Trophoblast cell (in vitro differentiated cells and primary cell): ENCODE results near the gene CANX.

Experiments
- DNase-seq, 2 donors: peaks; one replicate each; pipeline ENCODE4 v3.0.0-alpha.2; 2016
- H2AFZ ChIP-seq: 2 replicates; pipeline ENCODE4 v1.6.1; 2013; ENCODE audit warnings: low read length, moderate library complexity, mild to moderate bottlenecking; ENCODE audit not compliant: insufficient read depth, poor library complexity
- H2AK5ac ChIP-seq: 2 replicates; pipeline ENCODE4 v1.6.1; 2013; ENCODE audit warnings: mild to moderate bottlenecking, low read length
- H2BK120ac ChIP-seq: 2 replicates; pipeline ENCODE4 v1.6.1; 2013; ENCODE audit warnings: low read length, mild to moderate bottlenecking, moderate library complexity; ENCODE audit not compliant: insufficient read depth, poor library complexity
- H2BK12ac ChIP-seq: 2 replicates; pipeline ENCODE4 v1.6.1; 2013; ENCODE audit warnings: mild to moderate bottlenecking, low read length, moderate library complexity
- H2BK5ac ChIP-seq: 2 replicates; pipeline ENCODE4 v1.6.1; 2013; ENCODE audit warnings: low read length, low read depth, moderate library complexity, mild to moderate bottlenecking; ENCODE audit not compliant: poor library complexity
- H3K14ac ChIP-seq: 2 replicates; pipeline ENCODE4 v1.6.1; 2013; ENCODE audit warnings: mild to moderate bottlenecking, low read length
- H3K18ac ChIP-seq: 2 replicates; pipeline ENCODE4 v1.6.1; 2013; ENCODE audit warnings: mild to moderate bottlenecking, low read length
- H3K23ac ChIP-seq: 2 replicates; pipeline ENCODE4 v1.6.1; 2013; ENCODE audit warnings: low read length
- H3K27ac ChIP-seq: 2 replicates; pipeline ENCODE4 v1.5.1; 2013; ENCODE audit warnings: low read depth, mild to moderate bottlenecking, inconsistent platforms, low read length, moderate library complexity
- H3K27me3 ChIP-seq: 2 replicates; pipeline ENCODE4 v1.6.1; 2013; ENCODE audit warnings: inconsistent platforms, mild to moderate bottlenecking, low read length, moderate library complexity; ENCODE audit not compliant: insufficient read depth
- H3K36me3 ChIP-seq, 2 experiments: 1 replicate in 1 of 2; 2 replicates in 1 of 2; pipeline ENCODE4 v1.6.1; 2013; ENCODE audit warnings: low read length in 2 of 2, mild to moderate bottlenecking in 2 of 2, moderate library complexity in 1 of 2; ENCODE audit not compliant: insufficient read depth in 2 of 2, control insufficient read depth in 1 of 2
- H3K4ac ChIP-seq: 2 replicates; pipeline ENCODE4 v1.6.1; 2013; ENCODE audit warnings: low read depth, mild to moderate bottlenecking, low read length, moderate library complexity
- H3K4me1 ChIP-seq, 2 experiments: 1 replicate in 1 of 2; 2 replicates in 1 of 2; pipeline ENCODE4 v1.6.1; 2013; ENCODE audit warnings: low read length in 2 of 2, mild to moderate bottlenecking in 2 of 2, moderate library complexity in 1 of 2; ENCODE audit not compliant: insufficient read depth in 2 of 2, control insufficient read depth in 1 of 2
- H3K4me2 ChIP-seq: 2 replicates; pipeline ENCODE4 v1.6.1; 2013; ENCODE audit warnings: inconsistent platforms, mild to moderate bottlenecking, low read length, moderate library complexity
- H3K4me3 ChIP-seq: 2 replicates; pipeline ENCODE4 v1.5.1; 2013; ENCODE audit warnings: mild to moderate bottlenecking, low read depth, low read length, inconsistent platforms
- H3K79me1 ChIP-seq: one replicate; pipeline ENCODE4 v1.6.1; 2013; ENCODE audit warnings: low read length
- H3K79me2 ChIP-seq: 2 replicates; pipeline ENCODE4 v1.6.1; 2013; ENCODE audit warnings: low read length, mild to moderate bottlenecking; ENCODE audit not compliant: control insufficient read depth, insufficient read depth, poor library complexity
- H3K9ac ChIP-seq: 2 replicates; pipeline ENCODE4 v1.6.1; 2013; ENCODE audit warnings: mild to moderate bottlenecking, low read length
- H3K9me3 ChIP-seq: 2 replicates; pipeline ENCODE4 v1.6.1; 2013; ENCODE audit warnings: low read depth, mild to moderate bottlenecking, control low read depth, inconsistent platforms, low read length; ENCODE audit not compliant: insufficient read depth
- H4K12ac ChIP-seq: 2 replicates; pipeline ENCODE4 v1.6.1; 2013; ENCODE audit warnings: low read depth, mild to moderate bottlenecking, low read length, moderate library complexity
- H4K8ac ChIP-seq: 2 replicates; pipeline ENCODE4 v1.6.1; 2013; ENCODE audit warnings: low read depth, mild to moderate bottlenecking, low read length, moderate library complexity
- H4K91ac ChIP-seq: one replicate; pipeline ENCODE4 v1.6.1; 2013; ENCODE audit warnings: low read depth, mild to moderate bottlenecking, low read length, moderate library complexity
- WGBS: extraction: QIAGEN DNeasy Blood & Tissue Kit; methylation state at CpG from one replicate; pipeline ENCODE4 v1.1.7; 2013; ENCODE audit warnings: missing lambda C conversion rate; ENCODE audit not compliant: insufficient read length, insufficient coverage; ENCODE audit errors: extremely low coverage; 5-methylcytosine and 5-hydroxymethylcytosine counted together

Gene CANX

DNA sequence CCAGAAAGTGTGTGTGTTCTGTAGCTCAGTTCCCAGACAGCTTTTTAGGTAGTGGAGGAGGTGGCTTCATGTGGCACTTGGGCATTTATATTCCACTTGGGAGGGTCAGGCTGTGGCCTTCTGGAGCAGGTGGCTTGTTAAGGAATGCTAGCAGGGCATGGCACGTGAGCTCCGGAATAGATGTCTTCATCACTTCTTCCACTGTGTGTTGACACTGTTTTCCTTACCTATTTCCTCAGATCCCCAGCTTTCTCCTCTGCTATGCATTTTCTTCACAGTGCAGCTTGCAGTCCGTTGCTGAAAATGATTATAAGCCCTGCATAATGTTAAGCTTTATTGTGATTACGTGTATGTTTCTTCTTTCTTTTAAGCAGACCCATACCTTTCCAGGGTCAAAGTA, 30.5 kb downstream of the CANX start:
- Histone ChIP-seq H3K14ac (no peak overlapping the region), H3K23ac (peak overlapping the region; percentile 44), H4K8ac (no peak overlapping the region), H3K4me1 (no peaks in the 10 kb centered on the region), H3K9ac (no peak overlapping the region), H2BK12ac (no peak overlapping the region), H2BK120ac (no peak overlapping the region), H3K27me3 (no peaks in the 10 kb centered on the region), H3K9me3 (no peaks in the 10 kb centered on the region), H3K79me2 (peaks cover 10% of the 10 kb centered on the region), H3K18ac (no peak overlapping the region), H3K79me1 (peaks cover 8% of the 10 kb centered on the region), H3K4me2 (no peak overlapping the region), H3K4me3 (no peak overlapping the region), H2AFZ (no peak overlapping the region), H2BK5ac (no peak overlapping the region), H3K36me3 (peaks cover 24 to 37% of the 10 kb centered on the region in 2 experiments), H4K91ac (no peak overlapping the region), H4K12ac (no peak overlapping the region), H3K4ac (no peak overlapping the region), H3K27ac (no peak overlapping the region), H2AK5ac (no peak overlapping the region)
- WGBS: no CpG with 5 or more reads among the region's 4 CpGs
- DNase-seq: no peak

DNA sequence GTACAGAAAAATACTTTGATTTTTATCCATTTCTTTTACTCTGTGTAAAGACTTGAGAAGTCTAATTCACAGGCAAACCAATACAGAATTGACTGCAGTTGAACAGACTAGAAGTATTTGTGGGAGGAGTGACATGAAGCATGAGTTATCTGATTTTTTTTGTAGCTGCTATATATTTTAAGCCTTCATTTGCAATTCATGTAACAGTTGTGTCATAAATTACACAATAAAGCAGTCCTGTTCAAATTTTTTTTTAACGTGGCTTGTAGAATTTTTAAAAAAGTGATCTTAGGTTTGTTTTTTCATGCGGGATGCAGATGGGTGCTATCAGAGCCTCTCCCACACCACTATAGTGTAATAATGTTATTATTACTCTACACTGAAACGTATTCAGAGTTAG, 31.0 kb downstream of the CANX start:
- Histone ChIP-seq H2BK120ac (no peak overlapping the region), H3K79me1 (peaks cover 8% of the 10 kb centered on the region), H3K4me2 (no peak overlapping the region), H2BK5ac (no peak overlapping the region), H3K23ac (no peak overlapping the region), H3K9me3 (no peaks in the 10 kb centered on the region), H3K14ac (no peak overlapping the region), H4K91ac (no peak overlapping the region), H3K18ac (no peak overlapping the region), H3K27me3 (no peaks in the 10 kb centered on the region), H3K36me3 (peaks cover 25 to 35% of the 10 kb centered on the region in 2 experiments), H4K8ac (no peak overlapping the region), H2BK12ac (no peak overlapping the region), H3K27ac (no peak overlapping the region), H4K12ac (no peak overlapping the region), H3K79me2 (peaks cover 14% of the 10 kb centered on the region), H3K4me1 (no peaks in the 10 kb centered on the region), H3K4me3 (no peak overlapping the region), H3K9ac (no peak overlapping the region), H2AK5ac (no peak overlapping the region), H3K4ac (no peak overlapping the region), H2AFZ (no peak overlapping the region)
- WGBS: no CpG with 5 or more reads among the region's 3 CpGs
- no peak for DNase-seq

DNA sequence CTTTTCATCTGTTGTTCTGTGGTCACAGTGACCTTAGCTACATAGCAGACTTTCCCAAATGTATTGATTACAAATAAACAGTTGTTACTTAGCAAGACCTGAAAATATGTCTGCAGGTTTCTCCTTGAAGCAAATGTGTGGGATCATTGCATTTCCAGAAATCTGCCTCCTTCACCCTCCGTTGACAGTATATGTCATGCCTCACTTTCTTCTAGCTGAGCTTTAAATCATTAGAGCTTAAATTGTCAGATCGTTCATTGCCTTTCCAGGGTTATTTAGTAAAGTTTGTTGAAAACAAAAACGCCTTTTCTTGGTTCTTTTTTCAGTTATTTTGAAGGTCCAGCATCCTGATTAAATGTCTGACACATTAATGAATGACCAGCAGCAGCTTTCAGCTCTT, 31.6 kb downstream of the CANX start:
- no peak overlapping the region for H3K18ac ChIP-seq

DNA sequence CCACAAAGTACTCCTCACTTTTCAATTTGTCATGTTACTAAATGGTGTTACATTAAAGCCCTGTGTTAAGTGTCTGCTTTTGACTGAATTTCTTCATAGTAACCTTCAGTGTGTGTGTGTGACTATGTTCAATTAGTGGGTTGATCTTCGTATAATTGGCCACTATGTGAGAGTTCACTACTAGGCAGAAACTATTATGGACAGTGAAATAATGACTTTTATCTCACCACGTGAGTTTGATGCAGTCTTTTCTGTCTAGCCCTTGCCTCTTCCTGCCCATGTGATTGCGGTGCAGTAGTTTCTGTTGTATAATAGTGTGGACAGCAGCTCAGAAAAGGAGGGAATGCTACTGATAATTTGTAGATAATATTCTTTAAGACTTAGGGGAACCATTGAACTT, 32.1 kb downstream of the CANX start:
- peaks cover 8% of the 10 kb centered on the region for H3K79me1 ChIP-seq
- H2AK5ac ChIP-seq: no peak overlapping the region
- H3K4ac ChIP-seq: no peak overlapping the region

More for the DNA sequence above, 31.6 kb downstream of the CANX start:
- H3K79me2 ChIP-seq: peaks cover 15% of the 10 kb centered on the region
- no peak overlapping the region for H4K8ac ChIP-seq
- H2AK5ac ChIP-seq: no peak overlapping the region
- no CpG with 5 or more reads among the region's 3 CpGs for WGBS
- no peaks in the 10 kb centered on the region for H3K9me3 ChIP-seq
- no peak overlapping the region for H3K27ac ChIP-seq
- H3K27me3 ChIP-seq: no peaks in the 10 kb centered on the region
- H3K9ac ChIP-seq: no peak overlapping the region
- no peak overlapping the region for H2BK120ac ChIP-seq
- no peak overlapping the region for H4K12ac ChIP-seq
- H3K4me2 ChIP-seq: no peak overlapping the region
- no peak overlapping the region for H3K23ac ChIP-seq
- H3K4me1 ChIP-seq: no peaks in the 10 kb centered on the region
- no peak overlapping the region for H4K91ac ChIP-seq
- H3K79me1 ChIP-seq: peaks cover 8% of the 10 kb centered on the region
- no peak overlapping the region for H3K4me3 ChIP-seq
- H2BK5ac ChIP-seq: no peak overlapping the region
- no peak overlapping the region for H2AFZ ChIP-seq
- H3K14ac ChIP-seq: no peak overlapping the region
- DNase-seq: no peak
- no peak overlapping the region for H3K4ac ChIP-seq
- peaks cover 19 to 28% of the 10 kb centered on the region in 2 experiments for H3K36me3 ChIP-seq
- no peak overlapping the region for H2BK12ac ChIP-seq

More for the DNA sequence above, 32.1 kb downstream of the CANX start:
- Histone ChIP-seq H2BK120ac (no peak overlapping the region), H3K18ac (no peak overlapping the region), H3K9ac (no peak overlapping the region), H3K79me2 (peaks cover 19% of the 10 kb centered on the region), H2BK12ac (no peak overlapping the region), H3K4me2 (no peak overlapping the region), H4K12ac (no peak overlapping the region), H4K8ac (no peak overlapping the region), H3K9me3 (no peaks in the 10 kb centered on the region), H3K14ac (no peak overlapping the region), H3K23ac (no peak overlapping the region), H3K27ac (no peak overlapping the region), H2BK5ac (no peak overlapping the region), H4K91ac (no peak overlapping the region), H3K27me3 (no peaks in the 10 kb centered on the region), H3K4me3 (no peak overlapping the region), H3K36me3 (peaks cover 15 to 25% of the 10 kb centered on the region in 2 experiments), H3K4me1 (no peaks in the 10 kb centered on the region), H2AFZ (no peak overlapping the region)
- WGBS: no CpG with 5 or more reads among the region's 3 CpGs
- DNase-seq: peak in 1 of 2 donors; percentile 6
